ENCODE measurements around the gene EYS. TPM values are rescaled to one million over a fixed set of nuclear protein-coding genes. Genes with fewer than 3 reads are reported as not detected.

EYS gene
- polyA plus RNA-seq, 1 of the 3 experiments (the other 2 are of a cell fraction) = 0.05 TPM

- Histone ChIP-seq H3K4me2 (no peak overlapping the region), H3K4me1 (ENCODE audit: control insufficient read depth in 1 of 2, insufficient read depth in 2 of 2, low read depth in 1 of 2, low read length in 1 of 2) (no peaks in the 10 kb centered on the region), H3K9me2 (no peaks in the 10 kb centered on the region), H3K27ac (ENCODE audit: low read depth in 2 of 2, low read length in 1 of 2) (no peak overlapping the region), H3K9ac (no peak overlapping the region), H3K79me2 (ENCODE audit: insufficient read depth) (no peaks in the 10 kb centered on the region), H3K9me3 (no peaks in the 10 kb centered on the region), H2AFZ (ENCODE audit: low read depth) (no peak overlapping the region), H3K4me3 (ENCODE audit: low read depth in 2 of 2, low read length in 1 of 2) (no peak overlapping the region), H4K20me1 (ENCODE audit: insufficient read depth) (no peaks in the 10 kb centered on the region), H3K36me3 (replicated peaks in 1 of 2; ENCODE audit: control insufficient read depth in 1 of 2, insufficient read depth in 2 of 2, low read length in 1 of 2) (no peaks in the 10 kb centered on the region), H3F3A (replicated peaks; ENCODE audit: insufficient read depth) (no peaks in the 10 kb centered on the region), H3K27me3 (ENCODE audit: insufficient read depth) (no peaks in the 10 kb centered on the region)
- ChIA-PET CTCF (interaction anchor here (1.1 kb wide), 1 partner anchor 19 kb away, joined by 3 read pairs; no protein-coding TSS in a partner anchor), POLR2A (no interaction called here)
- 70% methylated on average over 4 of the region's 4 CpGs for WGBS (ENCODE audit: low lambda C conversion rate)
- TF ChIP-seq FOSL2 (IDR thresholded peaks at IDR 0.05; ENCODE audit: borderline replicate concordance, low read depth) (no peak), SIN3A (IDR thresholded peaks at IDR 0.05; ENCODE audit: borderline replicate concordance, low read depth, low read length) (no peak), EP300 (IDR thresholded peaks at IDR 0.05; ENCODE audit: borderline replicate concordance in 1 of 2, low read depth in 1 of 2, low read length in 1 of 2) (no peak), GABPA (IDR thresholded peaks at IDR 0.05; ENCODE audit: low read depth) (no peak), RCOR1 (IDR thresholded peaks at IDR 0.05; ENCODE audit: low read length) (no peak), SMC3 (IDR thresholded peaks at IDR 0.05; ENCODE audit: low read depth, low read length) (no peak), MEF2A (IDR thresholded peaks at IDR 0.05; ENCODE audit: borderline replicate concordance, low read depth) (no peak), RXRA (IDR thresholded peaks at IDR 0.05; ENCODE audit: borderline replicate concordance, low read depth) (no peak), IRF3 (IDR thresholded peaks at IDR 0.05; ENCODE audit: low read depth, low read length) (no peak), CTCF (IDR thresholded peaks at IDR 0.05) (no peak), TAF1 (IDR thresholded peaks at IDR 0.05; ENCODE audit: borderline replicate concordance, low read depth, low read length) (no peak), POLR2AphosphoS5 (IDR thresholded peaks at IDR 0.05; ENCODE audit: low read depth, low read length) (no peak), CHD2 (IDR thresholded peaks at IDR 0.05; ENCODE audit: low read length, partially characterized antibody) (no peak)
- DNase-seq = no peak
Measured at GRCh38 chr6:64231928-64232327, 1475.1 kb downstream of the EYS start.

GRCh38 chr6:64230530-64230929 is 1476.5 kb downstream of the EYS start:
- H3K4me1 ChIP-seq (ENCODE audit: control insufficient read depth in 1 of 2, insufficient read depth in 2 of 2, low read depth in 1 of 2, low read length in 1 of 2) = no peaks in the 10 kb centered on the region; a peak in 1 of 4 replicates
- H3K27ac ChIP-seq (ENCODE audit: low read depth in 2 of 2, low read length in 1 of 2) = no peak overlapping the region
- H3K36me3 ChIP-seq (replicated peaks in 1 of 2; ENCODE audit: control insufficient read depth in 1 of 2, insufficient read depth in 2 of 2, low read length in 1 of 2) = no peaks in the 10 kb centered on the region
- ChIA-PET POLR2A (no interaction called here), CTCF (interaction anchor here (0.9 kb wide), 1 partner anchor 20 kb away, joined by 3 read pairs; no protein-coding TSS in a partner anchor)
- H2AFZ ChIP-seq (ENCODE audit: low read depth) = no peak overlapping the region
- no peak overlapping the region for H3K9ac ChIP-seq
- H3F3A ChIP-seq (replicated peaks; ENCODE audit: insufficient read depth) = no peaks in the 10 kb centered on the region
- H3K9me3 ChIP-seq = no peaks in the 10 kb centered on the region
- H3K27me3 ChIP-seq (ENCODE audit: insufficient read depth) = no peaks in the 10 kb centered on the region
- H4K20me1 ChIP-seq (ENCODE audit: insufficient read depth) = no peaks in the 10 kb centered on the region
- TF ChIP-seq PBX3 (IDR thresholded peaks at IDR 0.05) = no peak
- TF ChIP-seq TAF1 (IDR thresholded peaks at IDR 0.05; ENCODE audit: borderline replicate concordance, low read depth, low read length) = no peak
- no peak for TF ChIP-seq RFX5 (IDR thresholded peaks at IDR 0.05; ENCODE audit: low read length)
- no peak for TF ChIP-seq RAD21 (IDR thresholded peaks at IDR 0.05; ENCODE audit: low read length)
- no peak for TF ChIP-seq SMC3 (IDR thresholded peaks at IDR 0.05; ENCODE audit: low read depth, low read length)
- TF ChIP-seq CHD2 (IDR thresholded peaks at IDR 0.05; ENCODE audit: low read length, partially characterized antibody) = no peak
- TF ChIP-seq GATA2 (CRISPR knock-in tag; IDR thresholded peaks at IDR 0.05) = no peak
- no peak for TF ChIP-seq ZBTB33 (IDR thresholded peaks at IDR 0.05; ENCODE audit: borderline replicate concordance, low read depth)
- TF ChIP-seq RCOR1 (IDR thresholded peaks at IDR 0.05; ENCODE audit: low read length) = no peak
- TF ChIP-seq SIN3A (IDR thresholded peaks at IDR 0.05; ENCODE audit: borderline replicate concordance, low read depth, low read length) = no peak
- TF ChIP-seq USF1 (IDR thresholded peaks at IDR 0.05; ENCODE audit: borderline replicate concordance, low read depth) = no peak
- TF ChIP-seq TEAD4 (IDR thresholded peaks at IDR 0.05; ENCODE audit: borderline replicate concordance, insufficient read depth) = no peak
- TF ChIP-seq EP300 (IDR thresholded peaks at IDR 0.05; ENCODE audit: borderline replicate concordance in 1 of 2, low read depth in 1 of 2, low read length in 1 of 2) = no peak
- no peak for TF ChIP-seq FOSL2 (IDR thresholded peaks at IDR 0.05; ENCODE audit: borderline replicate concordance, low read depth)
- no peak for TF ChIP-seq MEF2A (IDR thresholded peaks at IDR 0.05; ENCODE audit: borderline replicate concordance, low read depth)
- no peak for TF ChIP-seq RXRA (IDR thresholded peaks at IDR 0.05; ENCODE audit: borderline replicate concordance, low read depth)
- whole genome bisulfite sequencing (ENCODE audit: low lambda C conversion rate) = 93% methylated on average over 1 of the region's 1 CpG
- peak; percentile 1 for DNase-seq
- H3K4me2 ChIP-seq = no peak overlapping the region
- H3K79me2 ChIP-seq (ENCODE audit: insufficient read depth) = no peaks in the 10 kb centered on the region
- no peak overlapping the region for H3K4me3 ChIP-seq (ENCODE audit: low read depth in 2 of 2, low read length in 1 of 2)
- no peaks in the 10 kb centered on the region for H3K9me2 ChIP-seq

Data from SK-N-SH (cell line).